GM12872 (cell line): Measurements from ENCODE around the gene ARMH3.

ENCODE experiments used
- CTCF ChIP-seq: IDR thresholded peaks from 3 replicates; pipeline ENCODE4 v1.5.1; 2011; ENCODE audit warnings: low read depth, mild to moderate bottlenecking, low read length, moderate library complexity; ENCODE audit not compliant: insufficient read depth

ARMH3 gene

DNA sequence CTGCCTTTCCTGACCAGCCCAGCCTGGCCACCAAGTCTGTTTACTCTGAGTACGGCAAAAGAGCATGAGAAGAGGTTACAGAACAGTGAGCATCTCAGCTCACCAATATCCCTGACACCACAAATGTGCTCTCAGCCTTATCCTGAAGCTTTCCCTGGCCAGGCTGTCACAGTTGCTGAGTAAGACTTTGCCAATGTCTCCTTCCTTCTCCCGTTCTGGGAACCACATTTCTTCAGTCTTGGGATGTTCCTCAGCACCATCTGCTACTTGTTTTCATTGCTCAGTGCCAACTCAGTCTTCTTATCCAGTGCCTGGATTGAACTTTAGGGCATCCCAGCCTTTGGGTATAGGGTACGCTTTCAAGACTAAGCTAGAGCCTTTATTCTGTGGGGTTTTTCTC is 205.2 kb downstream of the ARMH3 start:
- TF ChIP-seq CTCF, result no peak

- TF ChIP-seq CTCF, result no peak
Measured at GRCh38 chr10:101848894-101849351, 207.1 kb downstream of the ARMH3 start.

DNA sequence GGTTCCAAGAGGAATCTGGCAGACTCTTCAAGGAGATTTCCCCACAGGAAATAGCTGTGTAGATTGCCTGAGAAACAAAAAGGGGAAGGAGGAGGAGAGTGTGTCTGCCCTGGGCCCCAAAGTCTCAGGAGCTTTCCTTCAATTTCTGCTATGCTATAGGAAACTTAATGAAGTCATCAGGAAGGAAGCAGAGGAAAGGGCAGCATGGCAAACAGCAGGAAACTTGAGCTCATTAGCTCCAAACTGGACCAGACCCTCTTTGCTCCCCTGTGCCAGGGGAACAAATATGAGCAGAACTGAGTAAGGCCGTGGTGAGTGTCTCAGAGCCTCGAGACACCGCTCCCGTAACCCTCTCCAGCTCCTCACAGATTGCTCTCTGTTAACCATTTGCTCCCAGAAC is 207.6 kb downstream of the ARMH3 start:
- no peak for TF ChIP-seq CTCF

DNA sequence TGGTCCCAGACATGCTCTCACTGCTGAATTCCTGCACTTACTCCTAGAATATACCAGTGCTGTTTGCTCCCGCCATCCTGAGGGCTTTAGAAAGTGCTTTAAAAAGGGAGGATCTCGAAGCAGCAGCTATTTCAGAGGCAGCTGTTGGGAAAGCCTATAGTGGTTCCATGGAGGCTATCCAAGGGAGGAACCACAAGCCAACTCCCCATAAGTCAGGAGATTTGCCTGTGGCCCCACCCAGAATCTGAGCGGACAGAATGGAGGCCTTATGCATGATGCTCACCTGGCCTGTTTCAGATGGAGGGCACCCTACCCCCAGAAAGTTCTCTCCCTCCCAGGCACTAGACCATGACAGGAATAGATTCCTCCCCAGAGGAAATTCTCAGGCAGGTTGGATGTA is 210.1 kb downstream of the ARMH3 start:
- no peak for TF ChIP-seq CTCF

DNA sequence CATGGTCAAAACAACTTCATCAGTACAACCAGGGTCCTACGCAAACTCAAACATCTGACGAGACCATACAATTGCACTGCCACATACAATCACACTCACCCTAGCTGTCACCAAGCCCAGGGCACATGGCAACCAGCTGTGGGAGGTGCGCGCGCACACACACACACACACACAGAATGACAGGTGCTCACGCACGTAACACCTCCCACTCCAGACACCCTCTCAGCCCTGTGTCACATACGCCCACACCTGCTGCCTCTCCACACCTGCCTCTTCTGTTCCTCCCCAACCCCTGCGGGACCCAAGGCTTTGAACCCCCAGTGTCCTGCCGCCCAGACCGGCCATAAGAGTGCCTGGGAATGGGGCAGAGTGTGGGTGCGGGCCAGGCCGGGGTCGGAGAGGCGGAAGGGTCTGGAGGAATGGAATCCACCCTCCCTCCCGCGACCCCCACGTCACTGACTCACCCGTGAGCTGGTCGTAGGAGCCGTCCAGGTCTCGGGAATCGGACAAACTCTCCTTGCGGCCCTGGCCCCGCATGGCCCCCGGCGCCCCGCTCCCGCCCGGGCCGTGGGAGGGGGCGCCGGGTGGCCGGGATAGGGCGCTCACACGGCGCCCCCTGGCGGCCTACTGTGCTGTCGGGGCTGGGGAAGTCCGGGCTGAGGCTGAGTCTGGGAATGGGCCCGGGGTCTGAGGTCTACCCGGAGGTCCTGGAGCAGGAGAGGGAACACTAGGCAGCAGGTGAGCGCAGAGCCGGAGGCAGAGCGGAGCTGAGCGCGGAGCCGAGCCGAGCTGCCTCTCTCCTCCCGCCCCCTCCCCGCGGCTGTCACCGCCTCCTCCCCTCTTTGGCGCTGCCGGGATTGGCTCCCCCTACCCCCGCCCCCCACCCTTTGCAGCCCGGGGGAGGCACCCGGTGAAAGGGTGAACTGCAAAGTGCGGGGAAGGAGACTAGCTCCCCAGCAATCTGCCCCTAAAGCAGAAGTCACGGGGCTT is 212.6 kb downstream of the ARMH3 start, which contains the start of gene KCNIP2:
KCNIP2 (minus strand) TSS at position 769 of the 990 bp plus-strand sequence; CDS start at position 537, 232 bp downstream.
- TF ChIP-seq CTCF, result peak; percentile 78

- no peak for TF ChIP-seq CTCF
Measured at GRCh38 chr10:101841826-101842225, 214.1 kb downstream of the ARMH3 start.

DNA sequence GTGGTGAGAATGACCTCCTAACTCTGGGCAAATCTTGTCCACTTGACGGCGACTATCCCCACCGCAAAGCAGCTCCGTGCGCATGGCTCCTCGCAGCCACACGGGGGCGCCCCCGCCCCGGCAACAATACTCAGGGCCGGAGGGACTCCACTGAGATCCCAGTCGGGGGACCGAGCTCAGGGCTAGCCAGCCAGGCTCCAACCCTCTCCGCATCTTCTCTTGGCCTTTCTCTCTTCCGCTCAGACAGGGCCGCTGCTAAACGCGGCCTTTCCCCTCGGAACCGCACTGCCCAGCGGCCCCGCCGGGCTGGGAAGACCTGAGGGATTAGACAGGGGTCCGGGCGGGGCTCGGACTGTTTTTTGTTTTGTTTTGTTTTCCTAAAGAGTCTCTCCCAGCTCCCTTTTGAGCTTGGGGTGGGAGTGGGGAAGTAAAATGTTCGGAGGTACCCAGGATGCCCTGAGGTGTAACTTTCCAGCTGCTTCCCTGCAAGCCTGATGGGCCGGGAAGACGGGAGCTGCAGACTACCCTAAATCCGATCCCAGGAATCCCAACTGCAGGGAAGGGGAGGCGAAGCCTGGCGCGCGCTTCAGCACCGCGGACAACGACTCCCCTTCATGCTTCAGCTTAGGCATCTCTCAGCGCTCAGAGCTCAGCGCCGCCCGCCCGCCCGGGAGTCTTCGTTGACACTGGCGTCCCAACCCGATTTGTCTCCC is 215.1 kb downstream of the ARMH3 start:
- TF ChIP-seq CTCF, result peak; percentile 98
